ENCODE results near the gene SVOP. TPM values are rescaled to one million over a fixed set of nuclear protein-coding genes. Genes with fewer than 3 reads are reported as not detected.

SVOP gene
- total and polyA plus RNA-seq, 2 of the 4 experiments (the other 2 are of a cell fraction), result not detected

- Histone ChIP-seq H3K14ac (replicated peaks; ENCODE audit: low read depth, low read length) (no peak overlapping the region), H3K27me3 (ENCODE audit: control insufficient read depth, insufficient read depth, low read length) (0 out of 2 replicates have a peak, but pooled peaks cover 2% of the 10 kb centered on the region), H2AK9ac (replicated peaks; ENCODE audit: low read depth, low read length, poor library complexity) (no peak overlapping the region), H3K9me1 (ENCODE audit: insufficient read depth, low read length) (no peaks in the 10 kb centered on the region), H3K4ac (ENCODE audit: low read depth, low read length) (no peak overlapping the region), H3K4me3 (ENCODE audit: insufficient read depth, low read depth, low read length) (no peak overlapping the region), H3K36me3 (ENCODE audit: control insufficient read depth, insufficient read depth, low read length) (no peaks in the 10 kb centered on the region), H3K56ac (ENCODE audit: extremely low read depth, insufficient read depth, low read length) (no peak overlapping the region), H2BK120ac (ENCODE audit: low read depth, low read length) (no peak overlapping the region), H3K4me2 (ENCODE audit: low read depth, low read length) (no peak overlapping the region), H2AFZ (replicated peaks; ENCODE audit: low read length, poor library complexity) (no peak overlapping the region), H4K8ac (ENCODE audit: low read depth in 2 of 2, low read length in 2 of 2) (no peak overlapping the region), H2BK5ac (ENCODE audit: low read depth, low read length, poor library complexity, severe bottlenecking) (no peak overlapping the region), H3K9ac (ENCODE audit: low read depth, low read length) (no peak overlapping the region), H4K5ac (ENCODE audit: low read depth, low read length) (no peak overlapping the region), H3K9me3 (ENCODE audit: control insufficient read depth, insufficient read depth, low read length) (no peaks in the 10 kb centered on the region), H2AK5ac (ENCODE audit: low read depth, low read length) (no peak overlapping the region), H3K4me1 (ENCODE audit: control insufficient read depth, insufficient read depth, low read length) (no peaks in the 10 kb centered on the region), H3K79me1 (ENCODE audit: low read depth in 1 of 2, low read length in 2 of 2) (no peaks in the 10 kb centered on the region), H3K23ac (ENCODE audit: low read depth, low read length) (no peak overlapping the region), H2BK15ac (ENCODE audit: low read depth, low read length) (no peak overlapping the region), H3K18ac (ENCODE audit: low read depth, low read length) (no peak overlapping the region), H2BK20ac (ENCODE audit: low read depth, low read length) (no peak overlapping the region), H4K20me1 (ENCODE audit: insufficient read depth, low read length) (no peaks in the 10 kb centered on the region), H4K91ac (ENCODE audit: insufficient read depth, low read depth, low read length) (no peak overlapping the region), H3K27ac (ENCODE audit: insufficient read depth, low read length) (no peak overlapping the region)
- no TSS peak for BruUV-seq (replicated peaks)
- dilution Hi-C loops (cut with HindIII; ENCODE audit: low sequenced_read_pairs, unreplicated experiment), result no loop called here
- intact Hi-C loops (cut with micrococcal nuclease), result no loop called here
- DNase-seq, result no peak
- ChIA-PET POLR2A (ENCODE audit: unreplicated experiment) (no interaction called here), CTCF (no interaction called here)
- in situ Hi-C loops (cut with MboI; ENCODE audit: low sequenced_read_pairs), result no loop called here
- TF ChIP-seq RAD21 (IDR thresholded peaks at IDR 0.05; ENCODE audit: low read length), result no peak
- TF ChIP-seq, protein P1, sequence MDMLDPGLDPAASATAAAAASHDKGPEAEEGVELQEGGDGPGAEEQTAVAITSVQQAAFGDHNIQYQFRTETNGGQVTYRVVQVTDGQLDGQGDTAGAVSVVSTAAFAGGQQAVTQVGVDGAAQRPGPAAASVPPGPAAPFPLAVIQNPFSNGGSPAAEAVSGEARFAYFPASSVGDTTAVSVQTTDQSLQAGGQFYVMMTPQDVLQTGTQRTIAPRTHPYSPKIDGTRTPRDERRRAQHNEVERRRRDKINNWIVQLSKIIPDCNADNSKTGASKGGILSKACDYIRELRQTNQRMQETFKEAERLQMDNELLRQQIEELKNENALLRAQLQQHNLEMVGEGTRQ (IDR thresholded peaks at IDR 0.05; ENCODE audit: low read depth, low read length), result no peak
- no peak for TF ChIP-seq MAFK (IDR thresholded peaks at IDR 0.05; ENCODE audit: low read depth, low read length)
- no peak for TF ChIP-seq RFX5 (IDR thresholded peaks at IDR 0.05; ENCODE audit: low read depth, low read length)
- no peak for TF ChIP-seq SMC3 (IDR thresholded peaks at IDR 0.05; ENCODE audit: low read depth, low read length)
- TF ChIP-seq CHD1 (IDR thresholded peaks at IDR 0.05; ENCODE audit: low read depth, low read length), result no peak
- TF ChIP-seq, protein P2, sequence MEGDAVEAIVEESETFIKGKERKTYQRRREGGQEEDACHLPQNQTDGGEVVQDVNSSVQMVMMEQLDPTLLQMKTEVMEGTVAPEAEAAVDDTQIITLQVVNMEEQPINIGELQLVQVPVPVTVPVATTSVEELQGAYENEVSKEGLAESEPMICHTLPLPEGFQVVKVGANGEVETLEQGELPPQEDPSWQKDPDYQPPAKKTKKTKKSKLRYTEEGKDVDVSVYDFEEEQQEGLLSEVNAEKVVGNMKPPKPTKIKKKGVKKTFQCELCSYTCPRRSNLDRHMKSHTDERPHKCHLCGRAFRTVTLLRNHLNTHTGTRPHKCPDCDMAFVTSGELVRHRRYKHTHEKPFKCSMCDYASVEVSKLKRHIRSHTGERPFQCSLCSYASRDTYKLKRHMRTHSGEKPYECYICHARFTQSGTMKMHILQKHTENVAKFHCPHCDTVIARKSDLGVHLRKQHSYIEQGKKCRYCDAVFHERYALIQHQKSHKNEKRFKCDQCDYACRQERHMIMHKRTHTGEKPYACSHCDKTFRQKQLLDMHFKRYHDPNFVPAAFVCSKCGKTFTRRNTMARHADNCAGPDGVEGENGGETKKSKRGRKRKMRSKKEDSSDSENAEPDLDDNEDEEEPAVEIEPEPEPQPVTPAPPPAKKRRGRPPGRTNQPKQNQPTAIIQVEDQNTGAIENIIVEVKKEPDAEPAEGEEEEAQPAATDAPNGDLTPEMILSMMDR (conservative IDR thresholded peaks at IDR 0.05; ENCODE audit: low read depth, low read length), result no peak
- TF ChIP-seq BHLHE40 (IDR thresholded peaks at IDR 0.05; ENCODE audit: low read depth, low read length), result no peak
- TF ChIP-seq NFE2L2 (IDR thresholded peaks at IDR 0.05; ENCODE audit: low read depth, low read length), result no peak
- TF ChIP-seq RCOR1 (IDR thresholded peaks at IDR 0.05; ENCODE audit: insufficient replicate concordance, low read length), result no peak
- TF ChIP-seq, protein P3, sequence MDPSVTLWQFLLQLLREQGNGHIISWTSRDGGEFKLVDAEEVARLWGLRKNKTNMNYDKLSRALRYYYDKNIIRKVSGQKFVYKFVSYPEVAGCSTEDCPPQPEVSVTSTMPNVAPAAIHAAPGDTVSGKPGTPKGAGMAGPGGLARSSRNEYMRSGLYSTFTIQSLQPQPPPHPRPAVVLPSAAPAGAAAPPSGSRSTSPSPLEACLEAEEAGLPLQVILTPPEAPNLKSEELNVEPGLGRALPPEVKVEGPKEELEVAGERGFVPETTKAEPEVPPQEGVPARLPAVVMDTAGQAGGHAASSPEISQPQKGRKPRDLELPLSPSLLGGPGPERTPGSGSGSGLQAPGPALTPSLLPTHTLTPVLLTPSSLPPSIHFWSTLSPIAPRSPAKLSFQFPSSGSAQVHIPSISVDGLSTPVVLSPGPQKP (IDR thresholded peaks at IDR 0.05; ENCODE audit: borderline replicate concordance, low read depth, low read length), result no peak
- no peak for TF ChIP-seq FOS (IDR thresholded peaks at IDR 0.05; ENCODE audit: low read depth, low read length)
- TF ChIP-seq MAZ (IDR thresholded peaks at IDR 0.05; ENCODE audit: borderline replicate concordance, low read depth, low read length), result no peak
- no peak for TF ChIP-seq MXI1 (IDR thresholded peaks at IDR 0.05; ENCODE audit: borderline replicate concordance, low read depth, low read length)
- TF ChIP-seq CEBPB (IDR thresholded peaks at IDR 0.05; ENCODE audit: low read depth, low read length), result no peak
- TF ChIP-seq POLR2A (IDR thresholded peaks at IDR 0.05; ENCODE audit: low read depth, low read length), result no peak
- 0% methylated on average over 2 of the region's 5 CpGs; no CpG with 5 or more reads in 1 of the 2 experiments for WGBS, 2 experiments (ENCODE audit: extremely low coverage in 2 of 2, insufficient read length in 1 of 2)
- ATAC-seq (ENCODE audit: low read depth), result no peak
Observed at GRCh38 chr12:108989376-108989775, 31.5 kb downstream of the SVOP start.
